SU-DHL-6 (cell line): ENCODE results near the gene C2CD2L.
A peak's percentile ranks its signal among the peaks of the same experiment; 100 is the strongest.

ENCODE experiments used
- H2AFZ ChIP-seq: fragments of 200-600 bp; sonication (generic); 2 replicates; pipeline ENCODE4 v1.6.1; 2014; ENCODE audit warnings: low read depth, mild to moderate bottlenecking, moderate library complexity, mixed read lengths, antibody characterized with exemption, low read length; ENCODE audit not compliant: severe bottlenecking
- H3F3A ChIP-seq: fragments of 200-600 bp; shearing (Covaris generic); 2 replicates; pipeline ENCODE4 v1.6.0; 2016; ENCODE audit warnings: antibody characterized with exemption, mild to moderate bottlenecking; ENCODE audit not compliant: insufficient read depth
- H3K27ac ChIP-seq: fragments of 200-600 bp; sonication (generic); 2 replicates; pipeline ENCODE4 v1.5.1; 2016; ENCODE audit warnings: low read depth, mild to moderate bottlenecking, low read length, moderate library complexity, mixed read lengths
- H3K27me3 ChIP-seq: fragments of 200-600 bp; sonication (generic), shearing (Covaris generic); 2 replicates; pipeline ENCODE4 v1.6.0; 2014; ENCODE audit warnings: mild to moderate bottlenecking, low read length
- H3K36me3 ChIP-seq: fragments of 200-600 bp; sonication (generic); 2 replicates; pipeline ENCODE4 v1.6.1; 2014; ENCODE audit warnings: mild to moderate bottlenecking, low read length, mixed read lengths
- H3K4me2 ChIP-seq: fragments of 300-600, 200-600 bp; shearing (Covaris generic), sonication (generic); 2 replicates; pipeline ENCODE4 v1.6.0; 2014; ENCODE audit warnings: low read length, low read depth, mild to moderate bottlenecking; ENCODE audit not compliant: poor library complexity, severe bottlenecking
- H3K4me3 ChIP-seq: fragments of 200-600 bp; sonication (generic); 2 replicates; pipeline ENCODE4 v1.5.1; 2014; ENCODE audit warnings: antibody characterized with exemption, low read length, mild to moderate bottlenecking, mixed read lengths; ENCODE audit not compliant: insufficient read depth, poor library complexity, severe bottlenecking
- H3K79me2 ChIP-seq: fragments of 200-600 bp; sonication (generic); 2 replicates; pipeline ENCODE4 v1.6.1; 2014; ENCODE audit warnings: mild to moderate bottlenecking, low read length, moderate library complexity; ENCODE audit not compliant: insufficient read depth
- H3K9ac ChIP-seq: fragments of 200-600 bp; sonication (generic); 2 replicates; pipeline ENCODE4 v1.7.0; 2014; ENCODE audit warnings: mild to moderate bottlenecking, low read length
- H3K9me2 ChIP-seq: fragments of 200-600 bp; sonication (generic); replicated peaks from 2 replicates; pipeline ENCODE4 v1.6.1; 2014; ENCODE audit warnings: low read length; ENCODE audit not compliant: insufficient read depth
- H3K9me3 ChIP-seq: fragments of 200-600 bp; sonication (generic); 2 replicates; pipeline ENCODE4 v1.6.1; 2014; ENCODE audit warnings: low read length, mixed read lengths; ENCODE audit not compliant: insufficient read depth
- H4K20me1 ChIP-seq: fragments of 200-600 bp; sonication (generic); 2 replicates; pipeline ENCODE4 v1.6.1; 2014; ENCODE audit warnings: low read depth, mild to moderate bottlenecking, antibody characterized with exemption, low read length, moderate library complexity, mixed read lengths
- EZH2phosphoT487 ChIP-seq: fragments of 200-600 bp; sonication (generic), shearing (Covaris generic); conservative IDR thresholded peaks from 2 replicates; pipeline ENCODE4 v1.6.1; 2018; ENCODE audit warnings: mild to moderate bottlenecking, antibody characterized with exemption, low read length, moderate library complexity, mixed read lengths
- TF ChIP-seq, protein P1 (sequence below): fragments of 200-600 bp; sonication (generic); IDR thresholded peaks from one replicate; pipeline ENCODE4 v1.5.1; 2017; ENCODE audit warnings: antibody characterized with exemption, mild to moderate bottlenecking, low read length, moderate library complexity; ENCODE audit not compliant: insufficient read depth, poor library complexity, severe bottlenecking

The C2CD2L gene

GRCh38 chr11:119108857-119109221 is 1.7 kb downstream of the C2CD2L start:
- H3K9me3 ChIP-seq: no peaks in the 10 kb centered on the region
- no peaks in the 10 kb centered on the region for H3K9me2 ChIP-seq
- no peaks in the 10 kb centered on the region for H4K20me1 ChIP-seq
- TF ChIP-seq, protein P1, sequence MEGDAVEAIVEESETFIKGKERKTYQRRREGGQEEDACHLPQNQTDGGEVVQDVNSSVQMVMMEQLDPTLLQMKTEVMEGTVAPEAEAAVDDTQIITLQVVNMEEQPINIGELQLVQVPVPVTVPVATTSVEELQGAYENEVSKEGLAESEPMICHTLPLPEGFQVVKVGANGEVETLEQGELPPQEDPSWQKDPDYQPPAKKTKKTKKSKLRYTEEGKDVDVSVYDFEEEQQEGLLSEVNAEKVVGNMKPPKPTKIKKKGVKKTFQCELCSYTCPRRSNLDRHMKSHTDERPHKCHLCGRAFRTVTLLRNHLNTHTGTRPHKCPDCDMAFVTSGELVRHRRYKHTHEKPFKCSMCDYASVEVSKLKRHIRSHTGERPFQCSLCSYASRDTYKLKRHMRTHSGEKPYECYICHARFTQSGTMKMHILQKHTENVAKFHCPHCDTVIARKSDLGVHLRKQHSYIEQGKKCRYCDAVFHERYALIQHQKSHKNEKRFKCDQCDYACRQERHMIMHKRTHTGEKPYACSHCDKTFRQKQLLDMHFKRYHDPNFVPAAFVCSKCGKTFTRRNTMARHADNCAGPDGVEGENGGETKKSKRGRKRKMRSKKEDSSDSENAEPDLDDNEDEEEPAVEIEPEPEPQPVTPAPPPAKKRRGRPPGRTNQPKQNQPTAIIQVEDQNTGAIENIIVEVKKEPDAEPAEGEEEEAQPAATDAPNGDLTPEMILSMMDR: no peak
- no peak for TF ChIP-seq EZH2phosphoT487
- H3K4me2 ChIP-seq: peak overlapping the region; percentile 93
- H3K27me3 ChIP-seq: no peaks in the 10 kb centered on the region
- H3K9ac ChIP-seq: peak overlapping the region; percentile 92
- no peak overlapping the region; the same call in 1 of the 2 replicates for H3K27ac ChIP-seq
- H3K36me3 ChIP-seq: no peaks in the 10 kb centered on the region
- H2AFZ ChIP-seq: no peak overlapping the region
- peak overlapping the region; percentile 94 for H3K4me3 ChIP-seq
- peaks cover 23% of the 10 kb centered on the region for H3K79me2 ChIP-seq
- H3F3A ChIP-seq: peaks cover 5% of the 10 kb centered on the region

DNA sequence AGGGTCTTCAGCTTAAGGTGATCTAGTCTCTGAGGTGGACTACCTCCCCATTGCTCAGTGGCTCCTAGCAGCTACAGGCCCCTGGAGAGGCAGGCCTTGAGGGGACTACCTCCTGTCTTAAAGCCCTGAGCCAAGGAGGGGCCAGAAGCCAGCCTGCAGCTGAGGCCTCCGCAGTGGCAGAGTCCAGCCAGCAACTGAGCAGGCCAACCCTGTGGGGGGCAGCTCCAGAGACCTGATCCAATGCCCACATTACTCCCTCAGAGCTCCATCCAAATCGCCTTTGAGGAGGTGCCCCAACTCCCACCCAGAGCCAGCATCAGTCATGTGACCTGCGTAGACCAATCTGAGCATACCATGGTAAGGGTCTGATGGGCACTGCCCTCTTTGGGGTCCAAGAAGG is 2.7 kb downstream of the C2CD2L start:
- Histone ChIP-seq H3F3A (no peaks in the 10 kb centered on the region), H3K79me2 (peaks cover 23% of the 10 kb centered on the region), H3K27me3 (no peaks in the 10 kb centered on the region), H3K4me3 (no peak overlapping the region), H3K27ac (no peak overlapping the region), H3K36me3 (no peaks in the 10 kb centered on the region), H3K9me2 (no peaks in the 10 kb centered on the region), H3K4me2 (no peak overlapping the region), H3K9ac (no peak overlapping the region), H4K20me1 (no peaks in the 10 kb centered on the region), H2AFZ (no peak overlapping the region), H3K9me3 (no peaks in the 10 kb centered on the region)
- TF ChIP-seq, protein P1: no peak
- TF ChIP-seq EZH2phosphoT487: no peak

- no peaks in the 10 kb centered on the region for H3K36me3 ChIP-seq
- TF ChIP-seq EZH2phosphoT487: no peak
- TF ChIP-seq, protein P1: no peak
These were observed 3.3 kb downstream of the C2CD2L start for GRCh38 chr11:119110439-119110838.

More at GRCh38 chr11:119110439-119110838, 3.3 kb downstream of the C2CD2L start:
- H3K4me3 ChIP-seq: no peak overlapping the region
- H3K27me3 ChIP-seq: no peaks in the 10 kb centered on the region
- no peak overlapping the region for H3K9ac ChIP-seq
- no peaks in the 10 kb centered on the region for H3K9me3 ChIP-seq
- no peaks in the 10 kb centered on the region for H3K9me2 ChIP-seq
- no peak overlapping the region for H3K27ac ChIP-seq
- peaks cover 23% of the 10 kb centered on the region for H3K79me2 ChIP-seq
- no peak overlapping the region for H2AFZ ChIP-seq
- no peaks in the 10 kb centered on the region for H4K20me1 ChIP-seq
- H3F3A ChIP-seq: no peaks in the 10 kb centered on the region
- no peak overlapping the region for H3K4me2 ChIP-seq
